ENCODE results near the gene DTNBP1.

DNA sequence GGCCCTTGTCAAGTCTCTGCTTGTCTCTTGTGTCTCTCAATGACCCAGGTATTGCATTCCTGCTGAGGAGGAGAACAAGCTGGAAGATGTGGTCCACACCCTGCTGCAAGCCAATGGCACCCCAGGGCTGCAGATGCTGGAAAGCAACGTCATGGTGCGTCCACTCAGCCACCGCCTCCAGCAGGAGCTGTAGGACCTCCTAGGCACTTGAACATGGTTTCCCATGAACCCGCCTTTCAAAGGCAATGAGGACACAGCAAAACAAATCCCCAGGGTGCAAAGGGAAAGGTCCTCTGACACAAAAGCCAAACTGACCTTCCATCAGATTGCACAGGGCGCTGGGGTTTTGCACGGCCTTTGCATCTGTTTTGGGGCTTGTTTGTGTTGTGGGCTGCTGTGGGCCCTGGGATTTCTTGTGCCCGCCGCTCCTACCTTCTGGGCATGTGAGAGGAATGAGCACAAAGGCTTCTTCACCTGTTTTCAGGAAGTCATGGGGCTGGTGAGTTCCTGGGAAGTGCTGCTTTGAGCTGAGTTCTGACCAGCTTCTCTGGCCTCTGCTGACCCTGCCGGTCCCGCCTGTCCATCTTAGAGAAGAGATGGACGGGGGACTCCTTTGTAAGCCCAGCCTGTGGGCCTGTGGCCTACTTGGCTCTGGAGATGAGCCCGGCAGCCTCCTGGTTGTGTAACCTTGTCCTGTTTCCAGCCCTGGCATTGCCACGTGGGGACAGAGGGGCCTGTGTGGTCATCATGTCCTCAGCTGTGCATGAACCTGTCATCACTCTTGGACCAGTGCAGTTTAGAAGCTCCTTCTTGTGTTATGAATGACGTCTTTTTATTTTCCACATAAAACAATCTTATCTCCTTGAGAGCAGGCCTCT is 151.3 kb downstream of the DTNBP1 start:
- TF ChIP-seq EZH2 (IDR thresholded peaks at IDR 0.05; ENCODE audit: insufficient read depth, poor library complexity, severe bottlenecking) (no peak), EZH2phosphoT487 (IDR thresholded peaks at IDR 0.05; ENCODE audit: insufficient read depth, low read depth) (no peak)

All from GM23248 (cell line).